OCI-LY1 (cell line): ENCODE data around the gene CNTN2.

Experiments used
- H2AFZ ChIP-seq: fragments of 200-600 bp; sonication (generic), shearing (Covaris generic); 2 replicates; pipeline ENCODE4 v1.6.0; 2014; ENCODE audit warnings: antibody characterized with exemption, mild to moderate bottlenecking, low read length
- H3F3A ChIP-seq: fragments of 200-600 bp; sonication (generic), shearing (Covaris generic); 2 replicates; pipeline ENCODE4 v1.6.0; 2014; ENCODE audit warnings: mild to moderate bottlenecking, antibody characterized with exemption, low read length, moderate library complexity; ENCODE audit not compliant: insufficient read depth
- H3K27ac ChIP-seq: fragments of 200-600 bp; sonication (generic); 2 replicates; pipeline ENCODE4 v1.5.1; 2014; ENCODE audit warnings: low read length, mixed run types, mild to moderate bottlenecking, low read depth; ENCODE audit not compliant: poor library complexity, severe bottlenecking
- H3K27me3 ChIP-seq: fragments of 200-600 bp; sonication (generic); 2 replicates; pipeline ENCODE4 v1.6.0; 2014; ENCODE audit warnings: antibody characterized with exemption, mild to moderate bottlenecking, low read length, moderate library complexity; ENCODE audit not compliant: insufficient read depth
- H3K36me3 ChIP-seq: fragments of 200-600 bp; sonication (generic); 2 replicates; pipeline ENCODE4 v1.6.1; 2014; ENCODE audit warnings: mild to moderate bottlenecking, antibody characterized with exemption, low read length, moderate library complexity, mixed read lengths; ENCODE audit not compliant: insufficient read depth
- H3K4me1 ChIP-seq: fragments of 200-600 bp; sonication (generic); 2 replicates; pipeline ENCODE4 v1.5.1; 2014; ENCODE audit warnings: mild to moderate bottlenecking, low read length, moderate library complexity; ENCODE audit not compliant: insufficient read depth, severe bottlenecking
- H3K4me2 ChIP-seq: fragments of 200-600 bp; sonication (generic), shearing (Covaris generic); 2 replicates; pipeline ENCODE4 v1.6.1; 2014; ENCODE audit warnings: low read length
- H3K4me3 ChIP-seq: fragments of 200-600 bp; sonication (generic); 2 replicates; pipeline ENCODE4 v1.5.1; 2014; ENCODE audit warnings: low read length, low read depth, mild to moderate bottlenecking, mixed read lengths; ENCODE audit not compliant: poor library complexity, severe bottlenecking
- H3K79me2 ChIP-seq: fragments of 200-600 bp; shearing (Covaris generic); 2 replicates; pipeline ENCODE4 v1.6.1; 2016; ENCODE audit warnings: mixed run types, low read length, mixed read lengths; ENCODE audit not compliant: insufficient read depth
- H3K9ac ChIP-seq: fragments of 200-600 bp; sonication (generic), shearing (Covaris generic); 2 replicates; pipeline ENCODE4 v1.6.1; 2014; ENCODE audit warnings: mild to moderate bottlenecking, low read length, mixed read lengths
- H3K9me2 ChIP-seq: fragments of 200-600 bp; sonication (generic), shearing (Covaris generic); 2 replicates; pipeline ENCODE4 v1.6.1; 2014; ENCODE audit warnings: low read depth, mild to moderate bottlenecking, low read length, mixed read lengths
- H3K9me3 ChIP-seq: fragments of 200-600 bp; shearing (Covaris generic); 2 replicates; pipeline ENCODE4 v1.6.1; 2014; ENCODE audit warnings: low read length, mixed read lengths
- H4K20me1 ChIP-seq: fragments of 200-600 bp; sonication (generic), shearing (Covaris generic); 2 replicates; pipeline ENCODE4 v1.6.0; 2016; ENCODE audit warnings: mild to moderate bottlenecking, low read length; ENCODE audit not compliant: insufficient read depth
- EZH2 ChIP-seq: fragments of 200-600 bp; sonication (generic), shearing (Covaris generic); IDR thresholded peaks from 2 replicates; pipeline ENCODE4 v1.8.0; 2017; ENCODE audit warnings: borderline replicate concordance, mixed run types, mild to moderate bottlenecking, antibody characterized with exemption, low read length, moderate library complexity, mixed read lengths
- TF ChIP-seq, protein P1 (sequence below): fragments of 200-600 bp; sonication (generic), shearing (Covaris generic); IDR thresholded peaks from 2 replicates; pipeline ENCODE4 v1.5.1; 2017; ENCODE audit warnings: mild to moderate bottlenecking, antibody characterized with exemption, low read length, moderate library complexity, mixed read lengths

The CNTN2 gene

DNA sequence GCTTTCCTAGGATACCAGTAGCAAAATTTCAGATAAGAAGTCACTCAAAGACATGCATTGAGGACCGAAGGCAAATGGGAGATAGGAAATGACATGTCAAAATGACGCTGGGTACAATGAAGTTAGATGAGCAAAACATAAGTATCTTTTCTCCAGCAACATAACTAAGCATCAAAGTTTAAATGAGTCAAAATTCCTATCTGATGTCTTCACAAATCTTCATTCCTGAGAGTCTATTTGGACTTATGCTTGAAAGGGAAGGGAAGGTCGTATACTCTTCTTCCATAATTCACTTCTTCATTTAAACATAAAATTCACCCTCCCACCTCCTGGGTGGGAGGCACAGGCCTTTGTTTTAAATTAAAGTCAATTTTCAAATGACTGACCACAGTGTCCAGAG is 45.3 kb downstream of the CNTN2 start:
- H3K36me3 ChIP-seq = peaks cover 80% of the 10 kb centered on the region
- no peaks in the 10 kb centered on the region for H3K9me3 ChIP-seq
- no peaks in the 10 kb centered on the region; the same call in 1 of the 2 replicates for H3F3A ChIP-seq
- TF ChIP-seq, protein P1, sequence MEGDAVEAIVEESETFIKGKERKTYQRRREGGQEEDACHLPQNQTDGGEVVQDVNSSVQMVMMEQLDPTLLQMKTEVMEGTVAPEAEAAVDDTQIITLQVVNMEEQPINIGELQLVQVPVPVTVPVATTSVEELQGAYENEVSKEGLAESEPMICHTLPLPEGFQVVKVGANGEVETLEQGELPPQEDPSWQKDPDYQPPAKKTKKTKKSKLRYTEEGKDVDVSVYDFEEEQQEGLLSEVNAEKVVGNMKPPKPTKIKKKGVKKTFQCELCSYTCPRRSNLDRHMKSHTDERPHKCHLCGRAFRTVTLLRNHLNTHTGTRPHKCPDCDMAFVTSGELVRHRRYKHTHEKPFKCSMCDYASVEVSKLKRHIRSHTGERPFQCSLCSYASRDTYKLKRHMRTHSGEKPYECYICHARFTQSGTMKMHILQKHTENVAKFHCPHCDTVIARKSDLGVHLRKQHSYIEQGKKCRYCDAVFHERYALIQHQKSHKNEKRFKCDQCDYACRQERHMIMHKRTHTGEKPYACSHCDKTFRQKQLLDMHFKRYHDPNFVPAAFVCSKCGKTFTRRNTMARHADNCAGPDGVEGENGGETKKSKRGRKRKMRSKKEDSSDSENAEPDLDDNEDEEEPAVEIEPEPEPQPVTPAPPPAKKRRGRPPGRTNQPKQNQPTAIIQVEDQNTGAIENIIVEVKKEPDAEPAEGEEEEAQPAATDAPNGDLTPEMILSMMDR = no peak
- TF ChIP-seq EZH2 = no peak
- no peaks in the 10 kb centered on the region for H3K79me2 ChIP-seq
- H3K4me3 ChIP-seq = no peak overlapping the region
- no peaks in the 10 kb centered on the region for H3K4me1 ChIP-seq
- no peak overlapping the region for H3K4me2 ChIP-seq
- no peak overlapping the region for H2AFZ ChIP-seq
- no peaks in the 10 kb centered on the region for H4K20me1 ChIP-seq
- no peaks in the 10 kb centered on the region for H3K9me2 ChIP-seq
- H3K27ac ChIP-seq = no peak overlapping the region
- H3K9ac ChIP-seq = no peak overlapping the region
- H3K27me3 ChIP-seq = no peaks in the 10 kb centered on the region

DNA sequence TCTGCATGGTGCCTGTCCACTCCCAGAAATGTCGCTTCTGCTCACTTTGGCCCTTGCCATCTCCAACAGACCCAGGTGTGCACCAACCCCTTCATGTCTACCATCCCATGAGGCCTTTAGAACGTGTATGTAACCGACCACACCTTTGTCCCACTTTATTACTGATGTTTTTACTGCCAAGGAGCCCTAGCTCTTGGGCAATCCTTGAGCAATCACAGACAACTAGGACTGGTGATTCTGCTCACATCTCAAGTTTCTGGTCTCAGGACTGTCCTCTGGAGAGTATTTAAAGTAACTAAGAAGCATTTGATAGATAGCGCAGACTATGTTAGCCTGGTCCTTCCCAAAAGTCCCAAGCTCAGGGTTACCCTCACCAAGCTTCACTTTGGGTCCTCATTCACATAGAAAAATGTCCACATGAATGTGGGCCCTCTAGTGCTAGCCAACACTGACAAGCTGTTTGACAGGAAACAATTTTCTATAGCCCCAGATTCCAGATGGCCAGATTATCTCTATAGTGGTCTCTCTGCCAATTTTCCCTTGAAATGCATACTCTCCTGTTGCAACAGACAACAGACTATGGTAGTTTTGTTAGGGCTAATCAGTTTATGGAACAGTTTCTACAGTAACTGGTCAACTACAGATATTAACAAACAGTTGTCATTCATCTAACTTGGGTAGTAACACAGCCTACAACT is 48.2 kb downstream of the CNTN2 start:
- no peak for TF ChIP-seq EZH2
- TF ChIP-seq, protein P1 = no peak
- Histone ChIP-seq H3K79me2 (no peaks in the 10 kb centered on the region), H3K4me3 (no peak overlapping the region), H3K4me2 (no peak overlapping the region), H3K27ac (no peak overlapping the region), H4K20me1 (no peaks in the 10 kb centered on the region), H2AFZ (no peak overlapping the region), H3K9me3 (no peaks in the 10 kb centered on the region), H3K4me1 (no peaks in the 10 kb centered on the region), H3K9me2 (no peaks in the 10 kb centered on the region), H3K27me3 (no peaks in the 10 kb centered on the region), H3F3A (no peaks in the 10 kb centered on the region), H3K9ac (no peak overlapping the region), H3K36me3 (peaks cover 84% of the 10 kb centered on the region)

GRCh38 chr1:205095422-205095821 is 52.4 kb downstream of the CNTN2 start:
- H2AFZ ChIP-seq = no peak overlapping the region
- peaks cover 93% of the 10 kb centered on the region for H3K36me3 ChIP-seq
- H3K79me2 ChIP-seq = no peaks in the 10 kb centered on the region
- no peak overlapping the region for H3K9ac ChIP-seq
- no peak for TF ChIP-seq EZH2
- TF ChIP-seq, protein P1 = no peak
- no peaks in the 10 kb centered on the region for H3K27me3 ChIP-seq
- no peak overlapping the region for H3K4me2 ChIP-seq
- H3K27ac ChIP-seq = no peak overlapping the region
- H4K20me1 ChIP-seq = no peaks in the 10 kb centered on the region
- no peaks in the 10 kb centered on the region for H3K9me3 ChIP-seq
- H3F3A ChIP-seq = no peaks in the 10 kb centered on the region
- no peaks in the 10 kb centered on the region for H3K9me2 ChIP-seq
- H3K4me3 ChIP-seq = no peak overlapping the region
- no peaks in the 10 kb centered on the region for H3K4me1 ChIP-seq
